ENCODE data around the gene NBEA.

Gene NBEA

GRCh38 chr13:35530147-35530546 is 588.1 kb downstream of the NBEA start:
- no peaks in the 10 kb centered on the region for H3K36me3 ChIP-seq (ENCODE audit: control insufficient read depth, low read depth, low read length)
- H3K27ac ChIP-seq (ENCODE audit: low read length) = no peak overlapping the region
- H3K9ac ChIP-seq (ENCODE audit: low read length) = no peak overlapping the region
- H3K27me3 ChIP-seq (ENCODE audit: control insufficient read depth, insufficient read depth, low read length) = no peaks in the 10 kb centered on the region
- no peaks in the 10 kb centered on the region for H3K9me3 ChIP-seq (ENCODE audit: control insufficient read depth, low read depth, low read length)
- H3K4me1 ChIP-seq (ENCODE audit: control insufficient read depth, low read depth, low read length) = no peaks in the 10 kb centered on the region
- H3K4me3 ChIP-seq (ENCODE audit: low read length) = no peak overlapping the region

- Histone ChIP-seq H3K27me3 (ENCODE audit: control insufficient read depth, insufficient read depth, low read length) (no peaks in the 10 kb centered on the region), H3K9me3 (ENCODE audit: control insufficient read depth, low read depth, low read length) (no peaks in the 10 kb centered on the region), H3K36me3 (ENCODE audit: control insufficient read depth, low read depth, low read length) (no peaks in the 10 kb centered on the region), H3K27ac (ENCODE audit: low read length) (no peak overlapping the region), H3K9ac (ENCODE audit: low read length) (no peak overlapping the region), H3K4me1 (ENCODE audit: control insufficient read depth, low read depth, low read length) (no peaks in the 10 kb centered on the region), H3K4me3 (ENCODE audit: low read length) (no peak overlapping the region)
Measured at GRCh38 chr13:35530581-35530980, 588.5 kb downstream of the NBEA start.

GRCh38 chr13:35531526-35531925 is 589.5 kb downstream of the NBEA start:
- no peak overlapping the region for H3K27ac ChIP-seq (ENCODE audit: low read length)
- H3K36me3 ChIP-seq (ENCODE audit: control insufficient read depth, low read depth, low read length) = no peaks in the 10 kb centered on the region
- no peak overlapping the region for H3K9ac ChIP-seq (ENCODE audit: low read length)
- H3K4me1 ChIP-seq (ENCODE audit: control insufficient read depth, low read depth, low read length) = no peaks in the 10 kb centered on the region
- no peaks in the 10 kb centered on the region for H3K9me3 ChIP-seq (ENCODE audit: control insufficient read depth, low read depth, low read length)
- no peak overlapping the region for H3K4me3 ChIP-seq (ENCODE audit: low read length)
- H3K27me3 ChIP-seq (ENCODE audit: control insufficient read depth, insufficient read depth, low read length) = no peaks in the 10 kb centered on the region

GRCh38 chr13:35534343-35534742 is 592.3 kb downstream of the NBEA start:
- no peak overlapping the region for H3K9ac ChIP-seq (ENCODE audit: low read length)
- H3K27ac ChIP-seq (ENCODE audit: low read length) = no peak overlapping the region
- no peaks in the 10 kb centered on the region for H3K9me3 ChIP-seq (ENCODE audit: control insufficient read depth, low read depth, low read length)
- no peaks in the 10 kb centered on the region for H3K27me3 ChIP-seq (ENCODE audit: control insufficient read depth, insufficient read depth, low read length)
- no peaks in the 10 kb centered on the region for H3K4me1 ChIP-seq (ENCODE audit: control insufficient read depth, low read depth, low read length)
- H3K36me3 ChIP-seq (ENCODE audit: control insufficient read depth, low read depth, low read length) = no peaks in the 10 kb centered on the region
- no peak overlapping the region for H3K4me3 ChIP-seq (ENCODE audit: low read length)

GRCh38 chr13:35548790-35549189 is 606.7 kb downstream of the NBEA start:
- Histone ChIP-seq H3K4me3 (ENCODE audit: low read length) (no peak overlapping the region), H3K27me3 (ENCODE audit: control insufficient read depth, insufficient read depth, low read length) (no peaks in the 10 kb centered on the region), H3K9me3 (ENCODE audit: control insufficient read depth, low read depth, low read length) (no peaks in the 10 kb centered on the region), H3K4me1 (ENCODE audit: control insufficient read depth, low read depth, low read length) (no peaks in the 10 kb centered on the region), H3K36me3 (ENCODE audit: control insufficient read depth, low read depth, low read length) (no peaks in the 10 kb centered on the region), H3K27ac (ENCODE audit: low read length) (no peak overlapping the region), H3K9ac (ENCODE audit: low read length) (no peak overlapping the region)

- Histone ChIP-seq H3K4me1 (ENCODE audit: control insufficient read depth, low read depth, low read length) (no peaks in the 10 kb centered on the region), H3K36me3 (ENCODE audit: control insufficient read depth, low read depth, low read length) (no peaks in the 10 kb centered on the region), H3K9ac (ENCODE audit: low read length) (no peak overlapping the region), H3K9me3 (ENCODE audit: control insufficient read depth, low read depth, low read length) (no peaks in the 10 kb centered on the region), H3K4me3 (ENCODE audit: low read length) (no peak overlapping the region), H3K27me3 (ENCODE audit: control insufficient read depth, insufficient read depth, low read length) (no peaks in the 10 kb centered on the region), H3K27ac (ENCODE audit: low read length) (no peak overlapping the region)
Measured at GRCh38 chr13:35549481-35549880, 607.4 kb downstream of the NBEA start.

- no peak overlapping the region for H3K4me3 ChIP-seq (ENCODE audit: low read length)
- H3K27me3 ChIP-seq (ENCODE audit: control insufficient read depth, insufficient read depth, low read length) = no peaks in the 10 kb centered on the region
- no peak overlapping the region for H3K9ac ChIP-seq (ENCODE audit: low read length)
- no peak overlapping the region for H3K27ac ChIP-seq (ENCODE audit: low read length)
- H3K36me3 ChIP-seq (ENCODE audit: control insufficient read depth, low read depth, low read length) = no peaks in the 10 kb centered on the region
- H3K4me1 ChIP-seq (ENCODE audit: control insufficient read depth, low read depth, low read length) = no peaks in the 10 kb centered on the region
- no peaks in the 10 kb centered on the region for H3K9me3 ChIP-seq (ENCODE audit: control insufficient read depth, low read depth, low read length)
Measured at GRCh38 chr13:35552172-35552844, 610.2 kb downstream of the NBEA start.

GRCh38 chr13:35554972-35555623 is 613.0 kb downstream of the NBEA start:
- H3K9me3 ChIP-seq (ENCODE audit: control insufficient read depth, low read depth, low read length) = no peaks in the 10 kb centered on the region
- no peaks in the 10 kb centered on the region for H3K27me3 ChIP-seq (ENCODE audit: control insufficient read depth, insufficient read depth, low read length)
- no peaks in the 10 kb centered on the region for H3K36me3 ChIP-seq (ENCODE audit: control insufficient read depth, low read depth, low read length)
- H3K9ac ChIP-seq (ENCODE audit: low read length) = no peak overlapping the region
- no peaks in the 10 kb centered on the region for H3K4me1 ChIP-seq (ENCODE audit: control insufficient read depth, low read depth, low read length)
- no peak overlapping the region for H3K4me3 ChIP-seq (ENCODE audit: low read length)
- H3K27ac ChIP-seq (ENCODE audit: low read length) = no peak overlapping the region

GRCh38 chr13:35557475-35557874 is 615.4 kb downstream of the NBEA start:
- no peaks in the 10 kb centered on the region for H3K27me3 ChIP-seq (ENCODE audit: control insufficient read depth, insufficient read depth, low read length)
- H3K9me3 ChIP-seq (ENCODE audit: control insufficient read depth, low read depth, low read length) = no peaks in the 10 kb centered on the region
- no peak overlapping the region for H3K9ac ChIP-seq (ENCODE audit: low read length)
- H3K4me1 ChIP-seq (ENCODE audit: control insufficient read depth, low read depth, low read length) = no peaks in the 10 kb centered on the region
- no peak overlapping the region for H3K4me3 ChIP-seq (ENCODE audit: low read length)
- H3K27ac ChIP-seq (ENCODE audit: low read length) = no peak overlapping the region
- H3K36me3 ChIP-seq (ENCODE audit: control insufficient read depth, low read depth, low read length) = no peaks in the 10 kb centered on the region

- Histone ChIP-seq H3K9ac (ENCODE audit: low read length) (no peak overlapping the region), H3K4me1 (ENCODE audit: control insufficient read depth, low read depth, low read length) (no peaks in the 10 kb centered on the region), H3K9me3 (ENCODE audit: control insufficient read depth, low read depth, low read length) (no peaks in the 10 kb centered on the region), H3K36me3 (ENCODE audit: control insufficient read depth, low read depth, low read length) (no peaks in the 10 kb centered on the region), H3K4me3 (ENCODE audit: low read length) (no peak overlapping the region), H3K27ac (ENCODE audit: low read length) (no peak overlapping the region), H3K27me3 (ENCODE audit: control insufficient read depth, insufficient read depth, low read length) (no peaks in the 10 kb centered on the region)
Measured at GRCh38 chr13:35561540-35561939, 619.5 kb downstream of the NBEA start.

- Histone ChIP-seq H3K4me1 (ENCODE audit: control insufficient read depth, low read depth, low read length) (no peaks in the 10 kb centered on the region), H3K27ac (ENCODE audit: low read length) (no peak overlapping the region), H3K36me3 (ENCODE audit: control insufficient read depth, low read depth, low read length) (no peaks in the 10 kb centered on the region), H3K9ac (ENCODE audit: low read length) (no peak overlapping the region), H3K9me3 (ENCODE audit: control insufficient read depth, low read depth, low read length) (no peaks in the 10 kb centered on the region), H3K4me3 (ENCODE audit: low read length) (no peak overlapping the region), H3K27me3 (ENCODE audit: control insufficient read depth, insufficient read depth, low read length) (no peaks in the 10 kb centered on the region)
Measured at GRCh38 chr13:35565273-35565672, 623.2 kb downstream of the NBEA start.

GRCh38 chr13:35566340-35566739 is 624.3 kb downstream of the NBEA start:
- Histone ChIP-seq H3K27ac (ENCODE audit: low read length) (no peak overlapping the region), H3K27me3 (ENCODE audit: control insufficient read depth, insufficient read depth, low read length) (no peaks in the 10 kb centered on the region), H3K9ac (ENCODE audit: low read length) (no peak overlapping the region), H3K36me3 (ENCODE audit: control insufficient read depth, low read depth, low read length) (no peaks in the 10 kb centered on the region), H3K4me3 (ENCODE audit: low read length) (no peak overlapping the region), H3K4me1 (ENCODE audit: control insufficient read depth, low read depth, low read length) (no peaks in the 10 kb centered on the region), H3K9me3 (ENCODE audit: control insufficient read depth, low read depth, low read length) (no peaks in the 10 kb centered on the region)

Measured in iPS-18a (cell line).